ENCODE data around the gene RMDN2.
A peak's percentile ranks its signal among the peaks of the same experiment; 100 is the strongest.

Gene RMDN2

GRCh38 chr2:37982147-37982582 is 57.1 kb downstream of the RMDN2 start:
- H3K79me2 ChIP-seq (ENCODE audit: insufficient read depth, low read length): no peaks in the 10 kb centered on the region

GRCh38 chr2:37982847-37983246 is 57.8 kb downstream of the RMDN2 start:
- Histone ChIP-seq H3K4me1 (ENCODE audit: insufficient read depth, low read length, severe bottlenecking) (no peaks in the 10 kb centered on the region), H3K4me2 (ENCODE audit: low read length) (no peak overlapping the region), H3K27ac (ENCODE audit: low read depth, low read length, poor library complexity, severe bottlenecking) (no peak overlapping the region), H3K79me2 (ENCODE audit: insufficient read depth, low read length) (no peaks in the 10 kb centered on the region), H3K27me3 (ENCODE audit: insufficient read depth, low read length) (no peaks in the 10 kb centered on the region), H3K9me3 (ENCODE audit: low read length) (no peaks in the 10 kb centered on the region), H3K4me3 (ENCODE audit: low read depth, low read length, poor library complexity, severe bottlenecking) (no peak overlapping the region), H4K20me1 (ENCODE audit: insufficient read depth, low read length) (no peaks in the 10 kb centered on the region), H2AFZ (ENCODE audit: low read length) (no peak overlapping the region), H3K9ac (ENCODE audit: low read length) (no peak overlapping the region), H3K36me3 (ENCODE audit: insufficient read depth, low read length) (no peaks in the 10 kb centered on the region), H3F3A (ENCODE audit: insufficient read depth, low read length) (no peaks in the 10 kb centered on the region), H3K9me2 (ENCODE audit: low read depth, low read length) (no peaks in the 10 kb centered on the region)
- no peak for TF ChIP-seq EZH2 (IDR thresholded peaks at IDR 0.05; ENCODE audit: borderline replicate concordance, low read length)
- TF ChIP-seq CTCF (IDR thresholded peaks at IDR 0.05; ENCODE audit: low read length): no peak

More at GRCh38 chr2:37982147-37982582, 57.1 kb downstream of the RMDN2 start:
- H3K27ac ChIP-seq (ENCODE audit: low read depth, low read length, poor library complexity, severe bottlenecking): no peak overlapping the region
- H3K4me3 ChIP-seq (ENCODE audit: low read depth, low read length, poor library complexity, severe bottlenecking): no peak overlapping the region
- no peaks in the 10 kb centered on the region for H3K4me1 ChIP-seq (ENCODE audit: insufficient read depth, low read length, severe bottlenecking)
- no peak overlapping the region for H3K9ac ChIP-seq (ENCODE audit: low read length)
- H4K20me1 ChIP-seq (ENCODE audit: insufficient read depth, low read length): no peaks in the 10 kb centered on the region
- no peaks in the 10 kb centered on the region for H3K36me3 ChIP-seq (ENCODE audit: insufficient read depth, low read length)
- no peaks in the 10 kb centered on the region for H3K9me3 ChIP-seq (ENCODE audit: low read length)
- no peaks in the 10 kb centered on the region for H3F3A ChIP-seq (ENCODE audit: insufficient read depth, low read length)
- no peaks in the 10 kb centered on the region for H3K9me2 ChIP-seq (ENCODE audit: low read depth, low read length)
- no peaks in the 10 kb centered on the region for H3K27me3 ChIP-seq (ENCODE audit: insufficient read depth, low read length)
- no peak overlapping the region for H2AFZ ChIP-seq (ENCODE audit: low read length)
- no peak overlapping the region for H3K4me2 ChIP-seq (ENCODE audit: low read length)
- no peak for TF ChIP-seq EZH2 (IDR thresholded peaks at IDR 0.05; ENCODE audit: borderline replicate concordance, low read length)
- peak; percentile 92 for TF ChIP-seq CTCF (IDR thresholded peaks at IDR 0.05; ENCODE audit: low read length)

GRCh38 chr2:37983719-37984118 is 58.6 kb downstream of the RMDN2 start:
- Histone ChIP-seq H3K9me2 (ENCODE audit: low read depth, low read length) (no peaks in the 10 kb centered on the region), H3K36me3 (ENCODE audit: insufficient read depth, low read length) (no peaks in the 10 kb centered on the region), H3K79me2 (ENCODE audit: insufficient read depth, low read length) (no peaks in the 10 kb centered on the region), H3F3A (ENCODE audit: insufficient read depth, low read length) (no peaks in the 10 kb centered on the region), H2AFZ (ENCODE audit: low read length) (no peak overlapping the region), H3K4me1 (ENCODE audit: insufficient read depth, low read length, severe bottlenecking) (no peaks in the 10 kb centered on the region), H3K9ac (ENCODE audit: low read length) (no peak overlapping the region), H3K27ac (ENCODE audit: low read depth, low read length, poor library complexity, severe bottlenecking) (no peak overlapping the region), H3K9me3 (ENCODE audit: low read length) (no peaks in the 10 kb centered on the region), H4K20me1 (ENCODE audit: insufficient read depth, low read length) (no peaks in the 10 kb centered on the region), H3K4me2 (ENCODE audit: low read length) (no peak overlapping the region), H3K4me3 (ENCODE audit: low read depth, low read length, poor library complexity, severe bottlenecking) (no peak overlapping the region), H3K27me3 (ENCODE audit: insufficient read depth, low read length) (no peaks in the 10 kb centered on the region)
- TF ChIP-seq CTCF (IDR thresholded peaks at IDR 0.05; ENCODE audit: low read length): no peak
- TF ChIP-seq EZH2 (IDR thresholded peaks at IDR 0.05; ENCODE audit: borderline replicate concordance, low read length): no peak
